ENCODE results near the gene CYCS.

GRCh38 chr7:25132430-25132829 lies 7.4 kb upstream of the CYCS start:
- TF ChIP-seq EZH2 (IDR thresholded peaks at IDR 0.05; ENCODE audit: borderline replicate concordance) (no peak), EZH2phosphoT487 (IDR thresholded peaks at IDR 0.05; ENCODE audit: low read depth, severe bottlenecking, unreplicated experiment) (no peak)
- TF ChIP-seq, protein P1, sequence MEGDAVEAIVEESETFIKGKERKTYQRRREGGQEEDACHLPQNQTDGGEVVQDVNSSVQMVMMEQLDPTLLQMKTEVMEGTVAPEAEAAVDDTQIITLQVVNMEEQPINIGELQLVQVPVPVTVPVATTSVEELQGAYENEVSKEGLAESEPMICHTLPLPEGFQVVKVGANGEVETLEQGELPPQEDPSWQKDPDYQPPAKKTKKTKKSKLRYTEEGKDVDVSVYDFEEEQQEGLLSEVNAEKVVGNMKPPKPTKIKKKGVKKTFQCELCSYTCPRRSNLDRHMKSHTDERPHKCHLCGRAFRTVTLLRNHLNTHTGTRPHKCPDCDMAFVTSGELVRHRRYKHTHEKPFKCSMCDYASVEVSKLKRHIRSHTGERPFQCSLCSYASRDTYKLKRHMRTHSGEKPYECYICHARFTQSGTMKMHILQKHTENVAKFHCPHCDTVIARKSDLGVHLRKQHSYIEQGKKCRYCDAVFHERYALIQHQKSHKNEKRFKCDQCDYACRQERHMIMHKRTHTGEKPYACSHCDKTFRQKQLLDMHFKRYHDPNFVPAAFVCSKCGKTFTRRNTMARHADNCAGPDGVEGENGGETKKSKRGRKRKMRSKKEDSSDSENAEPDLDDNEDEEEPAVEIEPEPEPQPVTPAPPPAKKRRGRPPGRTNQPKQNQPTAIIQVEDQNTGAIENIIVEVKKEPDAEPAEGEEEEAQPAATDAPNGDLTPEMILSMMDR (IDR thresholded peaks at IDR 0.05; ENCODE audit: poor library complexity): no peak

Data from hepatocyte (in vitro differentiated cells).